GM12878 (cell line): Measurements from ENCODE around the gene SLC26A1. TPM values are rescaled to one million over a fixed set of nuclear protein-coding genes. Genes with fewer than 3 reads are reported as not detected.
A peak's percentile ranks its signal among the peaks of the same experiment; 100 is the strongest.

Experiments used
- ATAC-seq: fragments of 200-7000 bp; cut with Tn5 transposase; 3 replicates; pipeline ENCODE4 v1.9.1; 2020; ENCODE audit warnings: mild to moderate bottlenecking, moderate library complexity
- BruUV-seq: library from RNA; stranded (reverse); fragments of 400-500 nt; replicated peaks from 2 replicates; lab custom pipeline; 2021; lab: Mats Ljungman, UMichigan
- CTCF ChIA-PET: fragments of 300-600 bp; sonication (Branson Sonifier 250); formaldehyde crosslinking; extraction: SDS; loops from one replicate; lab custom pipeline; 2021; ENCODE audit warnings: inconsistent platforms; lab: Yijun Ruan, JAX
- POLR2A ChIA-PET: fragments of 350-600 bp; formaldehyde crosslinking; extraction: SDS; loops from one replicate; lab custom pipeline; 2021; ENCODE audit warnings: inconsistent platforms; lab: Charles Lee
- RAD21 ChIA-PET: fragments of 300-600 bp; sonication (Branson Sonifier 250); formaldehyde crosslinking; loops from one replicate; lab custom pipeline; 2023; ENCODE audit warnings: antibody characterized with exemption; ENCODE audit not compliant: unreplicated experiment; lab: Charles Lee
- SMC1A ChIA-PET: fragments of 300-600 bp; sonication (Branson Sonifier 250); formaldehyde crosslinking; loops from one replicate; lab custom pipeline; 2023; ENCODE audit not compliant: unreplicated experiment, uncharacterized antibody; lab: Charles Lee
- DNase-seq: peaks from one replicate; pipeline ENCODE4 v3.0.0-alpha.2; 2011; ENCODE audit warnings: low read depth, low spot score
- FAIRE-seq: peaks from 3 replicates; lab custom pipeline; 2011; peaks lifted over from hg19 to GRCh38; lab: Jason Lieb, UNC
- H2AFZ ChIP-seq: 2 replicates; pipeline ENCODE4 v1.6.0; 2011; ENCODE audit warnings: low read depth, low read length, control low read depth; ENCODE audit not compliant: control insufficient read depth
- H3K27ac ChIP-seq: 2 replicates; pipeline ENCODE4 v1.5.1; 2011; ENCODE audit warnings: control low read depth; ENCODE audit not compliant: control insufficient read depth, insufficient read depth
- H3K27me3 ChIP-seq, 2 experiments: replicated peaks in 1 of 2; 2 replicates each; pipeline versions ENCODE4 v1.6.0 to v1.6.1; 2011; ENCODE audit warnings: low read length in 1 of 2; ENCODE audit not compliant: control insufficient read depth in 2 of 2, insufficient read depth in 2 of 2
- H3K36me3 ChIP-seq, 2 experiments: 2 replicates each; pipeline ENCODE4 v1.5.1; 2011; ENCODE audit warnings: low read length in 1 of 2; ENCODE audit not compliant: control insufficient read depth in 2 of 2, insufficient read depth in 2 of 2
- H3K4me1 ChIP-seq: 2 replicates; pipeline ENCODE4 v1.6.1; 2011; ENCODE audit warnings: mild to moderate bottlenecking, low read length, moderate library complexity, mixed read lengths; ENCODE audit not compliant: control insufficient read depth, insufficient read depth
- H3K4me2 ChIP-seq: 2 replicates; pipeline ENCODE4 v1.6.0; 2011; ENCODE audit warnings: control low read depth; ENCODE audit not compliant: control insufficient read depth, insufficient read depth
- H3K4me3 ChIP-seq: fragments of 200-600 bp; sonication (generic); 2 replicates; pipeline ENCODE4 v1.5.1; 2016
- H3K79me2 ChIP-seq: 2 replicates; pipeline ENCODE4 v1.6.0; 2011; ENCODE audit warnings: low read length; ENCODE audit not compliant: control insufficient read depth, insufficient read depth
- H3K9ac ChIP-seq: 2 replicates; pipeline ENCODE4 v1.8.0; 2011; ENCODE audit warnings: low read length, control low read depth, mixed read lengths; ENCODE audit not compliant: control insufficient read depth, insufficient read depth
- H3K9me3 ChIP-seq: replicated peaks from 3 replicates; pipeline ENCODE4 v1.5.1; 2011; ENCODE audit warnings: mild to moderate bottlenecking, low read length; ENCODE audit not compliant: control insufficient read depth, insufficient read depth
- H4K20me1 ChIP-seq: 2 replicates; pipeline ENCODE4 v1.6.0; 2011; ENCODE audit not compliant: control insufficient read depth, insufficient read depth
- BMI1 ChIP-seq: fragments of 450-650 bp; IDR thresholded peaks from 2 replicates; pipeline ENCODE4 v1.6.1; 2016; ENCODE audit warnings: mild to moderate bottlenecking, moderate library complexity, borderline replicate concordance
- BRCA1 ChIP-seq: IDR thresholded peaks from 2 replicates; pipeline ENCODE4 v1.6.1; 2011; ENCODE audit warnings: low read depth, low read length, improper control_type of control experiment
- DPF2 ChIP-seq: fragments of 450-650 bp; IDR thresholded peaks from 2 replicates; pipeline ENCODE4 v1.6.1; 2017; ENCODE audit warnings: mild to moderate bottlenecking
- EGR1 ChIP-seq, 2 experiments: IDR thresholded peaks; 1 replicate in 1 of 2; 2 replicates in 1 of 2; pipeline ENCODE4 v1.6.1; 2011 to 2012; ENCODE audit warnings: low read depth in 2 of 2, low read length in 2 of 2, borderline replicate concordance in 1 of 2, mild to moderate bottlenecking in 1 of 2, moderate library complexity in 1 of 2
- NFYB ChIP-seq: IDR thresholded peaks from 2 replicates; pipeline ENCODE4 v1.6.1; 2011; ENCODE audit warnings: low read depth, mild to moderate bottlenecking, low read length, improper control_type of control experiment, moderate library complexity; ENCODE audit not compliant: insufficient read depth
- NR2F1 ChIP-seq: fragments of 450-650 bp; conservative IDR thresholded peaks from 2 replicates; pipeline ENCODE4 v1.6.1; 2017; ENCODE audit warnings: mild to moderate bottlenecking
- PKNOX1 ChIP-seq: fragments of 450-650 bp; IDR thresholded peaks from 2 replicates; pipeline ENCODE4 v1.6.1; 2016; ENCODE audit warnings: mild to moderate bottlenecking
- POLR2A ChIP-seq: IDR thresholded peaks from 2 replicates; pipeline ENCODE4 v1.6.1; 2011; ENCODE audit warnings: low read depth, mild to moderate bottlenecking, low read length
- SMARCA5 ChIP-seq: fragments of 450-650 bp; IDR thresholded peaks from 2 replicates; pipeline ENCODE4 v1.6.1; 2017; ENCODE audit warnings: mild to moderate bottlenecking
- TCF12 ChIP-seq: IDR thresholded peaks from 2 replicates; pipeline ENCODE4 v1.6.1; 2011; ENCODE audit warnings: low read depth, mild to moderate bottlenecking, low read length
- ZBED1 ChIP-seq: IDR thresholded peaks from 2 replicates; pipeline ENCODE4 v1.6.1; 2016; ENCODE audit warnings: borderline replicate concordance
- ZSCAN29 ChIP-seq: fragments of 450-650 bp; IDR thresholded peaks from 2 replicates; pipeline ENCODE4 v1.6.1; 2017; ENCODE audit warnings: mild to moderate bottlenecking, moderate library complexity
- WGBS: methylation state at CpG from one replicate; pipeline ENCODE4 v1.1.6; 2016; ENCODE audit warnings: low lambda C conversion rate; ENCODE audit not compliant: insufficient replicate concordance, insufficient coverage; ENCODE audit errors: missing lambda C conversion rate; 5-methylcytosine and 5-hydroxymethylcytosine counted together
- in situ Hi-C: fragments of 300-500 bp; cut with MboI; formaldehyde crosslinking; loops from 9 replicates; pipeline ENCODE4 v1.14.3; 2018; ENCODE audit warnings: mixed read lengths
- intact Hi-C: fragments of 100-400 bp; cut with micrococcal nuclease; formaldehyde crosslinking; loops from one replicate; pipeline ENCODE4 v1.14.2; 2022; ENCODE audit not compliant: unreplicated experiment
- polyA plus RNA-seq, 11 experiments: library from polyadenylated mRNA; depleted of rRNA in 4 of 11; unstranded in 6 of 11; stranded (reverse) in 5 of 11; fragments of >200 nt; fragmentation: Nextera tagmentation in 4 of 11; fragmentation: Illumina TruSeq in 1 of 11; extraction: Ambion mirVana in 4 of 11; extraction: Trizol in 1 of 11; gene quantifications; 1 replicate in 1 of 11; 2 replicates in 10 of 11; pipeline versions ENCODE4 v1.2.1 to v1.2.3, GENCODE V29; 2011 to 2016; ENCODE audit warnings: inconsistent platforms in 2 of 11, missing spikeins in 2 of 11, low read depth in 1 of 11
- total RNA-seq, 4 experiments: library from RNA; depleted of rRNA in 3 of 4; stranded (reverse); fragments of >200 nt in 3 of 4; fragmentation: Illumina TruSeq in 1 of 4; extraction: Trizol in 1 of 4; gene quantifications; 2 replicates each; pipeline versions ENCODE4 v1.2.1 to v1.2.3, GENCODE V29; 2013 to 2021

Gene SLC26A1
- total and polyA plus RNA-seq, 10 of the 15 experiments (the other 5 are each of a cell fraction or from before 2014, with no cell fraction given): 0.05 to 0.96 (median 0.28) TPM; not detected in 5

- FAIRE-seq (no peak), ATAC-seq (peak; percentile 77), DNase-seq (no peak)
- H3K27ac ChIP-seq: no peak within 1 kb of the TSS
- peak within 1 kb of the TSS; percentile 23; the same call in 1 of the 2 replicates for H2AFZ ChIP-seq
- ChIA-PET POLR2A (interaction anchor here (0.6 to 1.0 kb wide), 2 partner anchors 335 to 340 kb away, joined by 3 to 5 read pairs; partner anchors contain the start of gene UVSSA), CTCF (no interaction called here)
- no peak within 1 kb of the TSS for H3K9ac ChIP-seq
- H3K36me3 ChIP-seq: no peaks in the 10 kb centered on the region
- H3K9me3 ChIP-seq: no peaks in the 10 kb centered on the region; the same call in 2 of the 3 replicates
- H3K4me3 ChIP-seq: peak within 1 kb of the TSS; percentile 61
- TF ChIP-seq NR2F1 (0 out of 2 replicates have a peak, but pooled peaks have one; percentile 14), ZSCAN29 (no peak), SMARCA5 (no peak), BMI1 (no peak), EGR1 (IDR thresholded peaks at IDR 0.05; ENCODE audit: borderline replicate concordance in 1 of 2, low read depth in 2 of 2, low read length in 2 of 2) (peak in 1 of 2 experiments; percentile 93; a peak in 2 of 3 replicates), ZBED1 (no peak), BRCA1 (no peak), TCF12 (no peak), PKNOX1 (peak; percentile 1; the same call in 1 of the 2 replicates), POLR2A (0 out of 2 replicates have a peak, but pooled peaks have one; percentile 41), DPF2 (no peak), NFYB (no peak)
- TF ChIP-seq, all 136 proteins: peak for 4
- peaks cover 0 to 5% of the 10 kb centered on the region in 2 experiments; a peak in 3 of 4 replicates for H3K27me3 ChIP-seq
- ChIA-PET SMC1A (no interaction called here), RAD21 (no interaction called here)
- no peaks in the 10 kb centered on the region; the same call in 1 of the 2 replicates for H4K20me1 ChIP-seq
- no TSS peak for BruUV-seq
- intact Hi-C loops: no loop called here
- no peaks in the 10 kb centered on the region for H3K79me2 ChIP-seq
- peaks cover 11% of the 10 kb centered on the region for H3K4me1 ChIP-seq
- H3K4me2 ChIP-seq: peak within 1 kb of the TSS; percentile 95; the same call in 1 of the 2 replicates
- in situ Hi-C loops: no loop called here
- WGBS: 12% methylated on average over 30 of the region's 89 CpGs
These were observed 17.9 kb upstream of the SLC26A1 start, which contains the start of gene FGFRL1 for GRCh38 chr4:1011022-1011665. Gene FGFRL1 (plus strand): TSS chr4:1011626. CDS start chr4:1012486, 860 bp downstream.
